Endothelial cell of umbilical vein (primary cell): Measurements from ENCODE around the gene GPR139. TPM values are rescaled to one million over a fixed set of nuclear protein-coding genes. Genes with fewer than 3 reads are reported as not detected.

ENCODE experiments used
- BruUV-seq: library from RNA; stranded (reverse); fragments of 400-500 nt; replicated peaks from 2 replicates; lab custom pipeline; 2021; lab: Mats Ljungman, UMichigan
- CTCF ChIA-PET: fragments of 300-600, 350-600 bp; sonication (Branson Sonifier 250); formaldehyde crosslinking; loops from one replicate; lab custom pipeline; 2021; ENCODE audit warnings: antibody characterized with exemption, inconsistent platforms; lab: Charles Lee
- POLR2A ChIA-PET: fragments of 300-600, 350-600 bp; sonication (Branson Sonifier 250); formaldehyde crosslinking; loops from one replicate; lab custom pipeline; 2021; ENCODE audit warnings: antibody characterized with exemption, inconsistent platforms; lab: Charles Lee
- DNase-seq: peaks from one replicate; pipeline ENCODE4 v3.0.0-alpha.2; 2011; ENCODE audit warnings: low read depth, low spot score
- FAIRE-seq: peaks from 2 replicates; lab custom pipeline; 2011; peaks lifted over from hg19 to GRCh38; lab: Jason Lieb, UNC
- H2AFZ ChIP-seq: 2 replicates; pipeline ENCODE4 v1.6.0; 2012; ENCODE audit warnings: low read depth, low read length, control low read depth, inconsistent platforms
- H3K27ac ChIP-seq: 2 replicates; pipeline ENCODE4 v1.5.1; 2011; ENCODE audit warnings: low read depth, mild to moderate bottlenecking, control low read depth, low read length, moderate library complexity; ENCODE audit not compliant: insufficient read depth
- H3K27me3 ChIP-seq, 2 experiments: 2 replicates each; pipeline versions ENCODE4 v1.6.0 to v1.6.1; 2011; ENCODE audit warnings: low read length in 2 of 2, mixed read lengths in 1 of 2; ENCODE audit not compliant: control insufficient read depth in 2 of 2, insufficient read depth in 2 of 2
- H3K36me3 ChIP-seq, 2 experiments: 2 replicates in 1 of 2; 3 replicates in 1 of 2; pipeline ENCODE4 v1.5.1; 2011; ENCODE audit warnings: low read length in 2 of 2, mild to moderate bottlenecking in 1 of 2, moderate library complexity in 1 of 2; ENCODE audit not compliant: control insufficient read depth in 2 of 2, insufficient read depth in 2 of 2; ENCODE audit errors: extremely low read depth in 1 of 2
- H3K4me1 ChIP-seq: 3 replicates; pipeline ENCODE4 v1.5.1; 2011; ENCODE audit warnings: mild to moderate bottlenecking, low read length; ENCODE audit not compliant: control insufficient read depth, insufficient read depth; ENCODE audit errors: extremely low read depth
- H3K4me2 ChIP-seq: 2 replicates; pipeline ENCODE4 v1.6.1; 2011; ENCODE audit warnings: low read length, control low read depth, mixed read lengths; ENCODE audit not compliant: insufficient read depth
- H3K4me3 ChIP-seq, 3 experiments: fragments of 200-600 bp in 1 of 3; sonication (generic), shearing (Covaris generic) in 1 of 3; replicated peaks in 1 of 3; 2 replicates each; pipeline ENCODE4 v1.5.1; 2011 to 2016; ENCODE audit warnings: control low read depth in 3 of 3, low read length in 3 of 3, mild to moderate bottlenecking in 2 of 3, inconsistent platforms in 1 of 3, low read depth in 1 of 3, moderate library complexity in 1 of 3; ENCODE audit not compliant: insufficient read depth in 1 of 3
- H3K79me2 ChIP-seq: 2 replicates; pipeline ENCODE4 v1.6.0; 2012; ENCODE audit warnings: low read length, inconsistent platforms; ENCODE audit not compliant: control insufficient read depth, insufficient read depth
- H3K9ac ChIP-seq: replicated peaks from 2 replicates; pipeline ENCODE3; 2011; ENCODE audit warnings: low read length, control low read depth; ENCODE audit not compliant: insufficient read depth; ENCODE audit errors: extremely low read depth
- H3K9me1 ChIP-seq: replicated peaks from 3 replicates; pipeline ENCODE4 v1.6.0; 2011; ENCODE audit warnings: mild to moderate bottlenecking, low read length; ENCODE audit not compliant: control insufficient read depth, insufficient read depth; ENCODE audit errors: extremely low read depth
- H3K9me3 ChIP-seq: replicated peaks from 2 replicates; pipeline ENCODE4 v1.5.1; 2012; ENCODE audit warnings: low read length, inconsistent platforms; ENCODE audit not compliant: control insufficient read depth, insufficient read depth
- H4K20me1 ChIP-seq: replicated peaks from 2 replicates; pipeline ENCODE3; 2011; ENCODE audit warnings: mild to moderate bottlenecking, low read length; ENCODE audit not compliant: control insufficient read depth, insufficient read depth; ENCODE audit errors: extremely low read depth
- CTCF ChIP-seq, 2 donors: IDR thresholded peaks; 1 replicate in 1 of 2; 2 replicates in 1 of 2; pipeline ENCODE4 v1.5.1; 2011; ENCODE audit warnings: low read length in 2 of 2, mild to moderate bottlenecking in 2 of 2, moderate library complexity in 2 of 2, control low read depth in 1 of 2, inconsistent platforms in 1 of 2, low read depth in 1 of 2; ENCODE audit not compliant: insufficient read depth in 1 of 2; ENCODE audit errors: extremely low read depth in 1 of 2
- EZH2 ChIP-seq: IDR thresholded peaks from 2 replicates; pipeline ENCODE4 v1.6.1; 2012; ENCODE audit warnings: borderline replicate concordance, low read depth, mild to moderate bottlenecking, moderate library complexity, low read length, inconsistent platforms; ENCODE audit not compliant: severe bottlenecking
- FOS ChIP-seq: IDR thresholded peaks from 2 replicates; pipeline ENCODE4 v1.6.1; 2011; ENCODE audit warnings: mild to moderate bottlenecking, low read length, moderate library complexity, borderline replicate concordance; ENCODE audit not compliant: insufficient read depth
- GATA2 ChIP-seq: IDR thresholded peaks from 2 replicates; pipeline ENCODE4 v1.7.0; 2011; ENCODE audit warnings: low read depth, mild to moderate bottlenecking, moderate library complexity, mixed read lengths, low read length; ENCODE audit not compliant: insufficient read length, insufficient read depth
- JUN ChIP-seq: IDR thresholded peaks from 2 replicates; pipeline ENCODE4 v1.6.1; 2011; ENCODE audit warnings: borderline replicate concordance, low read depth; ENCODE audit not compliant: insufficient read length, insufficient read depth
- MAX ChIP-seq: IDR thresholded peaks from 2 replicates; pipeline ENCODE4 v1.6.1; 2011; ENCODE audit not compliant: insufficient read depth, insufficient read length
- MYC ChIP-seq: IDR thresholded peaks from one replicate; pipeline ENCODE4 v1.6.1; 2011; ENCODE audit warnings: mild to moderate bottlenecking, low read depth, low read length
- POLR2A ChIP-seq: IDR thresholded peaks from 2 replicates; pipeline ENCODE4 v1.6.1; 2012; ENCODE audit warnings: low read depth, mild to moderate bottlenecking, control low read depth, low read length
- POLR2AphosphoS5 ChIP-seq: IDR thresholded peaks from 2 replicates; pipeline ENCODE4 v1.6.1; 2012; ENCODE audit warnings: low read depth, mild to moderate bottlenecking, control low read depth, low read length, moderate library complexity; ENCODE audit not compliant: insufficient read depth
- dilution Hi-C: fragments of 300-500 bp; cut with MboI; formaldehyde crosslinking; loops from one replicate; pipeline ENCODE4 v1.15.0; 2019; ENCODE audit warnings: low sequenced_read_pairs; ENCODE audit not compliant: extremely low pct_ligation_motif_present
- intact Hi-C: fragments of 100-400 bp; cut with micrococcal nuclease; formaldehyde crosslinking; loops from one replicate; pipeline ENCODE4 v1.10.0; 2022
- polyA plus RNA-seq, 4 experiments: library from polyadenylated mRNA; depleted of rRNA in 3 of 4; stranded (reverse) in 3 of 4; unstranded in 1 of 4; fragments of >200 nt; gene quantifications; 2 replicates each; pipeline versions ENCODE4 v1.2.1 to v1.2.3, GENCODE V29; 2011 to 2012; ENCODE audit warnings: missing spikeins in 1 of 4
- total RNA-seq: library from RNA; stranded (reverse); gene quantifications from 2 replicates; pipeline ENCODE4 v1.2.3, GENCODE V29; 2021

Gene GPR139
- total and polyA plus RNA-seq, 2 donors (not counting 3 experiments of a cell fraction or from before 2014, with no cell fraction given) = not detected

GRCh38 chr16:19997734-19998133 is 76.0 kb downstream of the GPR139 start:
- no peaks in the 10 kb centered on the region for H3K9me1 ChIP-seq
- no peaks in the 10 kb centered on the region for H3K79me2 ChIP-seq
- no peaks in the 10 kb centered on the region for H3K9me3 ChIP-seq
- TF ChIP-seq POLR2A = no peak
- TF ChIP-seq POLR2AphosphoS5 = no peak
- TF ChIP-seq JUN = no peak
- no peak for TF ChIP-seq EZH2
- TF ChIP-seq FOS = no peak
- no peak for TF ChIP-seq CTCF (IDR thresholded peaks at IDR 0.05; ENCODE audit: extremely low read depth in 1 of 2, insufficient read depth in 1 of 2, low read depth in 1 of 2, low read length in 2 of 2)
- TF ChIP-seq GATA2 = no peak
- no peak for TF ChIP-seq MAX
- TF ChIP-seq MYC = no peak
- no peaks in the 10 kb centered on the region for H3K4me1 ChIP-seq
- no peak for DNase-seq
- POLR2A ChIA-PET = no interaction called here
- no peak overlapping the region for H3K4me3 ChIP-seq
- no peak overlapping the region for H3K27ac ChIP-seq
- dilution Hi-C loops = no loop called here
- no peak overlapping the region for H3K4me2 ChIP-seq
- FAIRE-seq = no peak
- no peaks in the 10 kb centered on the region for H3K36me3 ChIP-seq
- H3K27me3 ChIP-seq = no peaks in the 10 kb centered on the region
- BruUV-seq = no TSS peak
- intact Hi-C loops = no loop called here
- no peaks in the 10 kb centered on the region for H4K20me1 ChIP-seq
- CTCF ChIA-PET = no interaction called here
- no peak overlapping the region for H2AFZ ChIP-seq
- H3K9ac ChIP-seq = no peak overlapping the region
